H4 (cell line): ENCODE measurements around the gene GALNT17. TPM values are rescaled to one million over a fixed set of nuclear protein-coding genes. Genes with fewer than 3 reads are reported as not detected.

Experiments used
- DNase-seq: peaks from one replicate; pipeline ENCODE4 v3.0.0-alpha.2; 2015; ENCODE audit warnings: low spot score
- total RNA-seq: library from RNA; depleted of rRNA; stranded (reverse); fragments of >200 nt; shearing (Covaris generic); gene quantifications from 2 replicates; pipeline ENCODE4 v1.2.3, GENCODE V29; 2014

GALNT17 gene
- total RNA-seq, 1 experiment from 2014 or later = 0.70 TPM

DNA sequence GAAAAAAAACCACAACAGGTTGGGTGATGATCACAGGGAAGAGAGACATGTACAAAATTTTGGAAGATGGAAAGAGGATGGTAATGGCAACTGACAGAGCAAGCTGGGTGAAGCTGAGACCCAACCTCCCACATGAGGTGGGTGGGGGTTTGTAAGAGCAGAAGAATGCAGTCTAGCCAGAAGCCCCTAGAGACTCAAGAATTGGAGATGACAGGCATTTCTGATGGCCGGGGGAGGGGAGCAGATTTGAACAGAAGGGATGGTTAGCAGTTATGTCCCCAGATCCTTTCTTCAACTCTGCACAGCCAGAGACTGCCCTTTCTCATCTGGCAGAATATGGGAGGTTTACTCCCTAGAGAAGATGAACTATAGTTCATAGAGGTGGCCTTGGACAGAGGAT is 208.0 kb downstream of the GALNT17 start:
- DNase-seq = no peak

GRCh38 chr7:71342202-71342601 is 210.3 kb downstream of the GALNT17 start:
- DNase-seq = no peak

DNA sequence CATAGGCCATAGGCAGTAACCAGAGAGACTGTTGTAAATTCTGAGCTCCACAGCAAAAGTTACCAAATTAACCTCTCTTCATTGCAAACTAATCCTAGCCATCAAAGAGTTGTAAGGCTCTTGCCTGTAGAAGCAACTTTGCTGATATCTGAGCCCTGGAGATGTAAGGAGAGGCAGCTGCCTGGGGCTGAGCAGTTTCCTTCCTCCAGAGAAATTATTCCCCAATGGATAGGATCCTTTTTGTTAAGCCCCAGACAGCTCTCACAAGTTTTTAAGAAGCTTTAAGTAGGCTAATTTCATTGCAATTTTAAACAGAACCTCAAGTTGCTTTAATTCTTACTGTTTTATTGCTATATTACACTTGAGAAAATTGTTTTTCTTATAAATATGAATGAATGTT is 211.1 kb downstream of the GALNT17 start:
- no peak for DNase-seq

DNA sequence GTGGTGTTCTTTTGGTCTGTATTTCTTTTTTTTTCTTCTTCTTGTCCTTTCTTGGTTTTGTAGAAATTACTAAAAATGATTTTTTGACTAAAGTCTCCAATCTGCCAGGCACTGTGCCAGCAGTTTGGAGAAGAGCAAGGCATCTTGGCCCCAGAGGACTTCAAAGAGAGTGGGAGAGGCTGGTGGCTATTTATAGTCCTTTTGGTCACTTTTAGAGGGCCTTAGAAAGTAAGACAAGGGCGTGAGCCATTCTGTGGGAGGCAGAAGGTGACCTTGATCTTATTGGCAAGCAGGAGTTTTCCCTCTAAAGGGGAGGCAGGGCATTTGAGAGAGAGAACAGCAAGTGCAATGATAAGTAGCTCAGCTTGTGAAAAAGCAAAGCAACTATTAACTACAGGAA is 211.9 kb downstream of the GALNT17 start:
- no peak for DNase-seq

- DNase-seq = no peak
These were observed 213.4 kb downstream of the GALNT17 start for GRCh38 chr7:71345117-71345884.

DNA sequence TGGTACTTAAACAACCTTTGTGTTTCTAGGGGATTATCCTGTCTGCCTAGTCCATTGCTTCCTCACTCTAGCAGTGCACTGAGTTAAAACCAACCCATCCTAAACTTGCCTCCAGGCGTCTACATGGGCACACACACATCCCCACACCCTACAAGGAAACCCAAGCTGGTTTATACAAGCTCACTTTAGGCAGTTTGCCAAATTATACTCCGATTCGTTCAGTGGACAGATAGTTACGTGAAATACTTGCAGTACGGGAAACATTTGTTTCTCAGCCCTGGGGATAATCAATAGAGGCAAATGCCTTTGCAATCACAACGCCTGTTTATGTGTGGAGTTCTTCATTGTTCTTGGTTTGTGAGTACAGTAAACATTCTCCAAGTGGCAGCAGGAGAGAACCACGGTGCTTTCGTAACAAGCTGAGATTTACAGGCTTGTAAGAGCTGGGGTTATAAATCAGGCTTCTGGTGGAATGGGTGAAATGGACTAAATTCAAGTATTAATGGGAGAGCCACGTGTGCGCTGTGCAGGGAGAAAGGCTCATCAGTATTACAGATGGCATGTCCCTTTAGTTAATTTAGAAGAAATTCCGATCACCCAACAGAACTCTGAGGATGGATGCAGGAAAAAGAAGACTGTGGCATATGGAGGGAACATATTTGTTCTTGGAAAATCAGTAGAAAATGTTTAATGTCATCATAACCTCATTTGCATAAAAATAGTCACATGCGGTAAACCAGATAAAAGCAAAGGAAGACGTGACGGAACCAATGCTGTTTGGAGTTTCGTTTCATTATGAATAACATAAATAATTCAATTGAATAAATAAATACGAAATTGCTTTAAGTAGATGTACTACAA is 217.1 kb downstream of the GALNT17 start:
- DNase-seq = peak; percentile 68

DNA sequence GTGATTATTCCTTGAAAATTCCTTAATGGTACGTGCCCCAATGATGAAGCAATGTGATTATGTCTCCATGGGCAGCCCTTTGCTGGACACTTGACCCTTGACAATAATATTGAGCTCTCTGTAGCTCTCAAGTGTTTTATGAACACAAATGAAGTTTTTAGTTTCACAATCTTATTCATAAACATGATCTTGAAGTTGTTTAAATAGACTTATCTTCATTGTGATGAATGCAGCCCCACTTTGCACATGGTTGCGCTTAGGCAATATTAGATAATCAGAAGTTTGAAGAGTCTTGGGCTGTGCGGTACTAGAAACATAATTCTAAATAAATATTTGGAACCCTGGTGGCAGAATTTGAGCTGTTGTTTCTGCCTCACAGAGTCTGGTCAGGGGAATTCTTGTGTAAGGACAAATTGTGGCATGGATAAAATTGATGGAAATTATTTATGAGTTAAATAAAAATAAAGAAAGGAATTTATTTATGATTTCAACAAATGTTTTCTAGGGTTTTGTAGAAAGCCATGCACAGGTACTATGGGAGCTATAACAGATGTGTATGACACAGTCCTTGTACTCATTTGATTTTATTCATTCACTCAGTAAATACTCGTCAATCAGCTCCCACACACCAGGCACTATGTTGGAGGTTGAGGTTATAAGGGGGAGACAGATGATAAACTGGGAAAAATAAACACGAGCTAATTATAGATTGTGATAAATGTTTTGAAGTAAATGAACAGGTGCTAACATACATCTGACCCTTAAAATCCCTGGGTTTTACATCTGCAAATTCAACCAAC is 217.9 kb downstream of the GALNT17 start:
- DNase-seq = no peak

DNA sequence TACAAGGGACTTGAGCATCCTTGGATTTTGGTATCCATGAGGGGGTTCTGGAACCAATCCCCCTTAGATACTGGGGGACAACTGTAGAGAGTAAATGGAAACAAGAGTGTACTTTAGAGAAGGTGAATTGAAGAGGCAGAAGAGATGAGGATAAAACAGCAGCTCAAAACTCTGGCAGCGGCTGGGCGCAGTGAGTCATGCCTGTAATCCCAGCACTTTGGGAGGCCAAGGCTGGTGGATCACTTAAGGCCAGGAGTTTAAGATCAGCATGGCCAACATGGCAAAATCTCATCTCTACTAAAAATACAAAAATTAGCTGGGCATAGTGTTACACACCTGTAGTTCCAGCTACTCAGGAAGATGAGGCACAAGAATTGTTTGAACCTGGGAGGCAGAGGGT is 218.7 kb downstream of the GALNT17 start:
- no peak for DNase-seq

GRCh38 chr7:71354716-71355115 is 222.8 kb downstream of the GALNT17 start:
- DNase-seq = no peak

DNA sequence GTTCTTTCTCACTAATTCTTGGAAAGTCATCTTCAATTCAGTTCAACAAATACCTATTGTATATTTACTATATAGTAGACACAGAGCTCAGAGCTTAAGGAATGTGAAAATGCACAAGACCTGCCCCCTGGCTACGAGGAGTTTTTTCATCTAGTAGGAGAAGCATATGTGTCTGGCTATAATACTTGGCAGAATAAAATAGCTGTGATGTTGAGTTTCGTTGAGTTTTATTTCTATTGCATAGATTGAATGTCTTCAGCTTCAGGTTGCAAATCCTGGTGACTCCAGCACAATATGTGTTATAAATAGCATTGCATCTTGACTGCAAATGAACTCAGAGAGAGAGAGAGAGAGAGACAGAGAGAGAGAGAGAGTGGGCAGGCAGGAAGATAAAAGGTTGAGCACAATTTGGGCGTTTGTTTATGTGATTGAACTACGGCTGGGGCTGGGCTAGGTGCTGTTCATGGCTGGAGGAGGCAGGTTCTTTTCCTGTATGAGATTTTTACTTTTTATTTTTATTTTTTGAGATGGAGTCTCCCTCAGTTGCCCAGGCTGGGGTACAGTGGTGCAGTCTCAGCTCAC is 229.6 kb downstream of the GALNT17 start:
- DNase-seq = no peak

GRCh38 chr7:71362240-71362639 is 230.3 kb downstream of the GALNT17 start:
- DNase-seq = no peak

- DNase-seq = no peak
These were observed 231.3 kb downstream of the GALNT17 start for GRCh38 chr7:71363223-71363622.

DNA sequence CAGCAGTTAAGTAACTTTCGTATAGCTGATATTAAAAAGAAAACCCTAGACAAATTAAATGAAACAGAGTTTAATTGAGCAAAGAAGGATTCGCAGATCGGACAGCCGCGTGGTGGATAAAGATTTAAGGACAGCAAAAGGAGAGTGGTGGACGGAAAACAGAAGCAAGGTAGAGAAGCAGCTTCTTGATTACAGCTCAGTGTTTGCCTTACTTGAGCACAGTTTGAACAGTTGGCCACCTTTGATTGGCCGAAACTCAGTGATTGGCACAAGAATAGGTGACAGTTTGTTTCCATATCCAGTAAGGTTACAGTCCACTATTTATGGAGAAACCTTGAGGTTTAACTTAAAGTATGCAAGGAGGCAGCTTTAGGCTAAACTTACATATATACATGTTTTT is 231.7 kb downstream of the GALNT17 start:
- DNase-seq = no peak

DNA sequence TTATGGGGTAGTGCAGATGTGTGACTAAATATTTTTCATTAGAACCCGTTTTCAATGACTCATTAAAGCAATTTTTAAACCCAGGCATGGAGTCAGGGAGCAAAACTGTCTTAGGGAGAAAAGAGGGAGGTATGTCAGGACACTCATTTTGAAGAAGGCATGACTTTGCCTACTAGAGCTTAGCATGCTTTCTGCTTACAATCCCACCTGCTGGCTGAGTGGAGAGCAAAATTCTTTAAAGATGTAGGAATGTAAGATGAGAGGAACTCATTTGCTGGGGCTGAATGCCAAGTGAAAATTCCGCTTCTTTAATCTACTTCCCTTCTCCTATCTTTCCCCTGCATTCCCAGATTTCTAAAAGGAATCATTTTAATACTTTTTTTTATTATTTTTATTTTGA is 232.6 kb downstream of the GALNT17 start:
- DNase-seq = no peak

DNA sequence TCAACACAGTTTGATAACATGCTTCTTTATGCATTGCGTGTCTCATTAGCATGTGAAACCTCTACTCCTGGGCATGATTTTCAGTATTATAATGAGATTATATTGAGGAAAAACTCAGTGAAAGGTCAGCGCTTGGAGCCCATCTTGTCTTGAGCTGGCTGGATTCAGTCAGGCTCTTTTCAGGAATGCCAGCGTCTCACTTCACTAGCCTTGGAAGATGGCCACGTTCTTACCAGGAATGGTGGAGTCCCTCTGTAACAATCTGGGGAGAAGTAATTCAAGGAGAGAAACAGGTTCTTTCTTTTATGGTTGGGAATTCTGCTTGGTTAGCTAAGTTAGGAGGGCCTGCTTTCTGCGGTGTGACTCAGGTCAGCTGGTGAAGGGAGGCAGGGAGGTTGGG is 241.0 kb downstream of the GALNT17 start:
- no peak for DNase-seq

GRCh38 chr7:71377062-71377461 is 245.1 kb downstream of the GALNT17 start:
- no peak for DNase-seq

GRCh38 chr7:71377469-71377868 is 245.5 kb downstream of the GALNT17 start:
- DNase-seq = no peak

DNA sequence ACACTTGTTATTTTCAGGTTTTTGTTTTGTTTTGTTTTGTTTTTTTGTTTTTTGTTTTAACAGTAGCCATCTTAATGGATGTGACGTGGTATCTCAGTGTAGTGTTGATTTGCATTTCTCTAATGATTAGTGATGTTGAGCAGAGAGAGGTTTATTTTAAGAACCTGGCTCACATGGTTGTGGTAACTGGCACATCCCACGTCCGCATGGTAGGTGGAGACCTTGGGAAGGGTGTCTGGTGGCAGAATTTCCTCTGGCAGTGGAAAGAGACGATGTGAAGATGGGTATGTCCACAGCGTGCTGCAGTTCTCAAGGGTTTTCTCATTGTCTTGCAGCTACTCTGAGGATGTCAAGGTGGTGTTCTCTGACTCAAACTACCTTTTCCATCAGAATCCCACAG is 252.2 kb downstream of the GALNT17 start:
- no peak for DNase-seq

DNA sequence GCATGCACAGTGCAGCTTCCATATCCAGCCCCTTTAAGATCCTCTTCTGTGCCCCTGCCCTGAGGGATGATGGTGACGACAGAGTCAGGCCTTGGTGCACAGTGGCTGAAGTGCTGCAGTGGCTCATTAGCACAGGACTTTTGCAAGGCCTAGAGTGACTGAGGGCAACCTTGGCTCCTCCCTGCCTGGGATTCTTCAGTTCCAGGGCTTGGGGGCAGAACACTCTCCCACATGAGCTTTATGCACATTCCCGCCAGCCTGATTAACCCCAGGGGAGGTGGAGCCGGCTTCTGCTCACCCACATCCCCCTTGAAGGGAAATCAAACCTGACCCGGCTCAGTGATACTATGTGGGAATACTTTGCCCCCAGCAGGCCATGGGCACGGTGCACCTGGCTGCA is 253.4 kb downstream of the GALNT17 start:
- DNase-seq = no peak

DNA sequence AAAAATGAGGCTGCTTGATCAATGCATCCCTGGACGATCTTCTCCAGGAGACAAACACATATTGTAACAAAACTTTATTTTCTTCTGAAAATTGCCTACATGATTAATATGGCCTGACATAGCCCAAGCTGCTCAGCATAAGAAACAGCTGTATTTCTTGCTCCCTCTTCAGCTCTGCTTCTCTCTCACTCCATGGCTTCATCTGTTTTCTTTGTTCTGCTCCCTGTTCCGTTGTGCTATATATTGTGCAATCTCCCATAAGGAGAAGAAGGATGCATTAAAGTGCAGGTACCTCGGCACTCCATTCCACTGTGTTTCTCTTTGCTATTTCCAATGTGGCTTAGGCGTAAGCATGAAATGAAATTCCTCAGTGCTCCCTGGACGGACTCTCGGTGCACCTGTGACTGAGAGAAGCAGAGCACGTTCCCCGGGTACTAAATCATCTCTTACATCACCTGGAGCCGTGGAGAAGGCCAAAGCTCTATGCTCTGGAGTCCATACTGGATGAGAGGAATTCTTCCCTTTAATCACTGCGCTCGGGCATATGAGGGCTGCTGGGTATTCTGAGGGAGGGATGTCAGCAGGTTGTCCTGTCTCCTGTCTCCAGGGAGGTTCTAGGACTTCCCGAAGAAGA is 254.3 kb downstream of the GALNT17 start:
- DNase-seq = no peak

GRCh38 chr7:71388181-71388580 is 256.2 kb downstream of the GALNT17 start:
- DNase-seq = no peak
